K562 (cell line): ENCODE results near the gene XRCC3. TPM values are rescaled to one million over a fixed set of nuclear protein-coding genes. Genes with fewer than 3 reads are reported as not detected.
A peak's percentile ranks its signal among the peaks of the same experiment; 100 is the strongest.

Experiments
- ATAC-seq: fragments of 200-7000 bp; cut with Tn5 transposase; 3 replicates; pipeline ENCODE4 v1.9.1; 2020; ENCODE audit warnings: moderate library complexity
- BruUV-seq: library from RNA; stranded (reverse); fragments of 400-500 nt; replicated peaks from 2 replicates; lab custom pipeline; 2021; lab: Mats Ljungman, UMichigan
- CTCF ChIA-PET: fragments of 300-600 bp; formaldehyde crosslinking; extraction: SDS; loops from one replicate; lab custom pipeline; 2021; ENCODE audit warnings: low intra/inter-chr PET ratio; lab: Yijun Ruan, JAX
- POLR2A ChIA-PET: fragments of 300-600, 350-650 bp; sonication (Branson Sonifier 250); formaldehyde crosslinking; extraction: SDS; loops from one replicate; lab custom pipeline; 2021; ENCODE audit warnings: antibody characterized with exemption, inconsistent platforms; lab: Yijun Ruan, JAX
- DNase-seq, 4 experiments: peaks; one replicate each; pipeline versions ENCODE4 v3.0.0 to v3.0.0-alpha.2; 2011 to 2018; ENCODE audit warnings: low spot score in 3 of 4, mixed read lengths in 3 of 4; ENCODE audit errors: extremely low read depth in 1 of 4
- FAIRE-seq: peaks from 2 replicates; lab custom pipeline; 2011; peaks lifted over from hg19 to GRCh38; lab: Jason Lieb, UNC
- H2AFZ ChIP-seq: 2 replicates; pipeline ENCODE4 v1.6.0; 2011; ENCODE audit warnings: low read depth, low read length, control low read depth, inconsistent platforms
- H3K27ac ChIP-seq: fragments of 200-600 bp; 3 replicates; pipeline ENCODE4 v1.8.0; 2011; ENCODE audit warnings: low read depth, mild to moderate bottlenecking, control low read depth, inconsistent platforms, low read length, moderate library complexity, mixed read lengths; ENCODE audit errors: extremely low read depth
- H3K27me3 ChIP-seq, 2 experiments: fragments of 300-600 bp in 1 of 2; 2 replicates in 1 of 2; 3 replicates in 1 of 2; pipeline versions ENCODE4 v1.6.0 to v1.8.0; 2011; ENCODE audit warnings: inconsistent platforms in 2 of 2, low read length in 2 of 2, mild to moderate bottlenecking in 1 of 2, mixed read lengths in 1 of 2, moderate library complexity in 1 of 2; ENCODE audit not compliant: control insufficient read depth in 2 of 2, insufficient read depth in 2 of 2
- H3K36me3 ChIP-seq: fragments of 300-600 bp; 3 replicates; pipeline ENCODE4 v1.8.0; 2011; ENCODE audit warnings: mild to moderate bottlenecking, low read length, inconsistent platforms; ENCODE audit not compliant: control insufficient read depth, insufficient read depth
- H3K4me1 ChIP-seq, 2 experiments: fragments of 200-600 bp in 1 of 2; replicated peaks in 1 of 2; 2 replicates in 1 of 2; 3 replicates in 1 of 2; pipeline versions ENCODE4 v1.5.1 to v1.8.0; 2011; ENCODE audit warnings: inconsistent platforms in 2 of 2, low read length in 2 of 2, mild to moderate bottlenecking in 1 of 2, mixed read lengths in 1 of 2, moderate library complexity in 1 of 2; ENCODE audit not compliant: control insufficient read depth in 2 of 2, insufficient read depth in 2 of 2
- H3K4me2 ChIP-seq: 2 replicates; pipeline ENCODE4 v1.6.1; 2011; ENCODE audit warnings: low read length, control low read depth, inconsistent platforms, mixed read lengths; ENCODE audit not compliant: insufficient read depth
- H3K4me3 ChIP-seq: fragments of 200-600 bp; sonication (generic), shearing (Covaris generic); 2 replicates; pipeline ENCODE4 v1.5.1; 2016; ENCODE audit warnings: control low read depth, inconsistent platforms
- H3K79me2 ChIP-seq: fragments of 200-600 bp; 3 replicates; pipeline ENCODE4 v1.8.0; 2011; ENCODE audit warnings: low read length, inconsistent platforms; ENCODE audit not compliant: control insufficient read depth, insufficient read depth
- H3K9ac ChIP-seq, 2 experiments: 2 replicates each; pipeline versions ENCODE4 v1.6.0 to v1.6.1; 2011; ENCODE audit warnings: low read depth in 2 of 2, low read length in 2 of 2, control low read depth in 1 of 2, inconsistent platforms in 1 of 2, mild to moderate bottlenecking in 1 of 2, mixed read lengths in 1 of 2; ENCODE audit not compliant: insufficient read depth in 1 of 2
- H3K9me1 ChIP-seq: one replicate; pipeline ENCODE4 v1.6.0; 2011; ENCODE audit warnings: inconsistent platforms, mild to moderate bottlenecking, low read length, moderate library complexity; ENCODE audit not compliant: control insufficient read depth, insufficient read depth
- H3K9me3 ChIP-seq: replicated peaks from 2 replicates; pipeline ENCODE4 v1.5.1; 2011; ENCODE audit warnings: low read depth, low read length, inconsistent platforms; ENCODE audit not compliant: control insufficient read depth, insufficient read depth
- H4K20me1 ChIP-seq: replicated peaks from 2 replicates; pipeline ENCODE4 v1.6.1; 2011; ENCODE audit warnings: low read length, inconsistent platforms, mixed read lengths; ENCODE audit not compliant: control insufficient read depth, insufficient read depth
- ESRRB ChIP-seq: fragments of 250-450 bp; sonication (Bioruptor Pico); IDR thresholded peaks from 2 replicates; pipeline ENCODE4 v1.5.0; 2020; ENCODE audit warnings: mild to moderate bottlenecking, moderate library complexity, borderline replicate concordance
- ETV1 ChIP-seq: fragments of 450-650 bp; conservative IDR thresholded peaks from 2 replicates; pipeline ENCODE4 v1.6.1; 2016; ENCODE audit warnings: missing genetic modification characterization, control low read depth, low read depth, missing compliant biosample characterization
- FOXJ2 ChIP-seq: fragments of 200-800 bp; sonication (Bioruptor generic); IDR thresholded peaks from 2 replicates; pipeline ENCODE4 v1.6.1; 2016; ENCODE audit warnings: missing genetic modification characterization, missing compliant biosample characterization
- KDM1A ChIP-seq, 2 experiments: fragments of 450-650 bp; IDR thresholded peaks; 2 replicates each; pipeline ENCODE4 v1.6.1; 2016; ENCODE audit warnings: mild to moderate bottlenecking in 2 of 2
- LARP7 ChIP-seq: fragments of 450-650 bp; IDR thresholded peaks from 2 replicates; pipeline ENCODE4 v1.6.1; 2016
- TAF9B ChIP-seq: fragments of 450-650 bp; IDR thresholded peaks from 2 replicates; pipeline ENCODE4 v1.6.1; 2018; ENCODE audit warnings: mild to moderate bottlenecking; ENCODE audit not compliant: partially characterized antibody
- ZBTB7A ChIP-seq: IDR thresholded peaks from 2 replicates; pipeline ENCODE4 v1.6.1; 2011; ENCODE audit warnings: low read depth, mild to moderate bottlenecking, low read length, moderate library complexity, borderline replicate concordance; ENCODE audit not compliant: control insufficient read depth
- ZNF354B ChIP-seq: fragments of 250-450 bp; sonication (Bioruptor Pico); IDR thresholded peaks from 2 replicates; pipeline ENCODE4 v1.4.0; 2020
- WGBS: fragments of 100-300 bp; shearing (Covaris generic); methylation state at CpG from one replicate; pipeline ENCODE4 v1.1.6; 2016; ENCODE audit warnings: low coverage, mixed read lengths; ENCODE audit not compliant: insufficient coverage; ENCODE audit errors: missing lambda C conversion rate; 5-methylcytosine and 5-hydroxymethylcytosine counted together
- in situ Hi-C: fragments of 300-500 bp; cut with MboI; formaldehyde crosslinking; loops from 4 replicates; pipeline ENCODE4 v1.15.0; 2018; ENCODE audit warnings: inconsistent platforms, mixed read lengths
- intact Hi-C: fragments of 100-400 bp; cut with micrococcal nuclease; formaldehyde crosslinking; loops from 2 replicates; pipeline ENCODE4 v1.14.2; 2022
- polyA plus RNA-seq, 8 experiments: library from polyadenylated mRNA; depleted of rRNA in 4 of 8; stranded (reverse) in 5 of 8; unstranded in 3 of 8; fragments of >200 nt; fragmentation: Nextera tagmentation in 2 of 8; fragmentation: Illumina TruSeq in 1 of 8; extraction: Ambion mirVana in 2 of 8; extraction: Trizol in 1 of 8; gene quantifications; 2 replicates each; pipeline versions ENCODE4 v1.2.1 to v1.2.3, GENCODE V29; 2011 to 2014; ENCODE audit warnings: inconsistent platforms in 1 of 8, missing spikeins in 1 of 8
- total RNA-seq, 7 experiments: library from RNA; depleted of rRNA in 6 of 7; stranded (reverse); fragments of >200 nt in 6 of 7; fragmentation: Illumina TruSeq in 2 of 7; extraction: Trizol in 2 of 7; gene quantifications; 2 replicates each; pipeline versions ENCODE4 v1.2.1 to v1.2.3, GENCODE V29; 2011 to 2021; ENCODE audit warnings: low replicate concordance in 1 of 7
- TF ChIP-seq, protein P1 (sequence below): sonication (generic); formaldehyde crosslinking; IDR thresholded peaks from 2 replicates; pipeline ENCODE4 v1.8.0; 2023; ENCODE audit warnings: missing genetic modification reagents, mild to moderate bottlenecking, borderline replicate concordance
- TF ChIP-seq, protein P2 (sequence below), 2 experiments: IDR thresholded peaks; 2 replicates each; pipeline ENCODE4 v1.6.1; 2011; ENCODE audit warnings: borderline replicate concordance in 1 of 2, control low read depth in 1 of 2, low read depth in 1 of 2, low read length in 1 of 2, mild to moderate bottlenecking in 1 of 2, mixed read lengths in 1 of 2, moderate library complexity in 1 of 2; ENCODE audit not compliant: insufficient read depth in 1 of 2, insufficient read length in 1 of 2, poor library complexity in 1 of 2, severe bottlenecking in 1 of 2; ENCODE audit errors: extremely low read depth in 1 of 2
- TF ChIP-seq, protein P3 (sequence below): fragments of 450-650 bp; formaldehyde crosslinking; conservative IDR thresholded peaks from 2 replicates; pipeline ENCODE4 v1.4.0; 2022; ENCODE audit warnings: mild to moderate bottlenecking, missing genetic modification characterization
- TF ChIP-seq, protein P4 (sequence below), 2 experiments: fragments of 450-650 bp; conservative IDR thresholded peaks; 2 replicates each; pipeline ENCODE4 v1.6.1; 2017; ENCODE audit warnings: mild to moderate bottlenecking in 2 of 2, moderate library complexity in 2 of 2

Gene XRCC3
- total and polyA plus RNA-seq, 9 of the 15 experiments (the other 6 are each of a cell fraction or from before 2014, with no cell fraction given) = 0.34 to 59.3 (median 30.3) TPM

DNA sequence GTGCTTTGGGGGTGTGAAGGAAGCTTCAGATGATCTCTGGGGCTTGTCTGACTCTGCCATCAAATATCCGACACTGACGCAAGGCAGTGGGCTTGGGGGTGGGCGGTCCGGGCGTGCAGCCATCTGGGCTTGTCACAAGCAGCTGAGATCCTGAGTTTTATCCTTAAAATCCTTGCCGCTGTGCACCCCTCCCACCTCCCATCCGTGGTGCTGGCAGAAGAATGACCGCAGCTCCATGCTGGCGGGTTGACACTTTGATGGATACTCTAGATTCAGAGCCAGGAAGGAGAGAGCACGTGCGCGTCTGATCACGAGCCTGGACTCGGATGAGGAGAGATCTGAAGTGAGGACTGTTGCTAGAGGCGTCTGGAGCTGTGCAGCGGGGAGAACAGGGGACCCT is 3.3 kb upstream of the XRCC3 start:
- BruUV-seq = no TSS peak
- WGBS = 37% methylated on average over 13 of the region's 16 CpGs
- TF ChIP-seq KDM1A (IDR thresholded peaks at IDR 0.05) (no peak), ESRRB (CRISPR knock-in tag) (no peak), ZNF354B (CRISPR knock-in tag) (no peak), ETV1 (no peak), FOXJ2 (tag) (no peak), LARP7 (no peak), TAF9B (no peak), ZBTB7A (no peak)
- TF ChIP-seq, protein P1, sequence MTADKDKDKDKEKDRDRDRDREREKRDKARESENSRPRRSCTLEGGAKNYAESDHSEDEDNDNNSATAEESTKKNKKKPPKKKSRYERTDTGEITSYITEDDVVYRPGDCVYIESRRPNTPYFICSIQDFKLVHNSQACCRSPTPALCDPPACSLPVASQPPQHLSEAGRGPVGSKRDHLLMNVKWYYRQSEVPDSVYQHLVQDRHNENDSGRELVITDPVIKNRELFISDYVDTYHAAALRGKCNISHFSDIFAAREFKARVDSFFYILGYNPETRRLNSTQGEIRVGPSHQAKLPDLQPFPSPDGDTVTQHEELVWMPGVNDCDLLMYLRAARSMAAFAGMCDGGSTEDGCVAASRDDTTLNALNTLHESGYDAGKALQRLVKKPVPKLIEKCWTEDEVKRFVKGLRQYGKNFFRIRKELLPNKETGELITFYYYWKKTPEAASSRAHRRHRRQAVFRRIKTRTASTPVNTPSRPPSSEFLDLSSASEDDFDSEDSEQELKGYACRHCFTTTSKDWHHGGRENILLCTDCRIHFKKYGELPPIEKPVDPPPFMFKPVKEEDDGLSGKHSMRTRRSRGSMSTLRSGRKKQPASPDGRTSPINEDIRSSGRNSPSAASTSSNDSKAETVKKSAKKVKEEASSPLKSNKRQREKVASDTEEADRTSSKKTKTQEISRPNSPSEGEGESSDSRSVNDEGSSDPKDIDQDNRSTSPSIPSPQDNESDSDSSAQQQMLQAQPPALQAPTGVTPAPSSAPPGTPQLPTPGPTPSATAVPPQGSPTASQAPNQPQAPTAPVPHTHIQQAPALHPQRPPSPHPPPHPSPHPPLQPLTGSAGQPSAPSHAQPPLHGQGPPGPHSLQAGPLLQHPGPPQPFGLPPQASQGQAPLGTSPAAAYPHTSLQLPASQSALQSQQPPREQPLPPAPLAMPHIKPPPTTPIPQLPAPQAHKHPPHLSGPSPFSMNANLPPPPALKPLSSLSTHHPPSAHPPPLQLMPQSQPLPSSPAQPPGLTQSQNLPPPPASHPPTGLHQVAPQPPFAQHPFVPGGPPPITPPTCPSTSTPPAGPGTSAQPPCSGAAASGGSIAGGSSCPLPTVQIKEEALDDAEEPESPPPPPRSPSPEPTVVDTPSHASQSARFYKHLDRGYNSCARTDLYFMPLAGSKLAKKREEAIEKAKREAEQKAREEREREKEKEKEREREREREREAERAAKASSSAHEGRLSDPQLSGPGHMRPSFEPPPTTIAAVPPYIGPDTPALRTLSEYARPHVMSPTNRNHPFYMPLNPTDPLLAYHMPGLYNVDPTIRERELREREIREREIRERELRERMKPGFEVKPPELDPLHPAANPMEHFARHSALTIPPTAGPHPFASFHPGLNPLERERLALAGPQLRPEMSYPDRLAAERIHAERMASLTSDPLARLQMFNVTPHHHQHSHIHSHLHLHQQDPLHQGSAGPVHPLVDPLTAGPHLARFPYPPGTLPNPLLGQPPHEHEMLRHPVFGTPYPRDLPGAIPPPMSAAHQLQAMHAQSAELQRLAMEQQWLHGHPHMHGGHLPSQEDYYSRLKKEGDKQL = no peak
- TF ChIP-seq, protein P2, sequence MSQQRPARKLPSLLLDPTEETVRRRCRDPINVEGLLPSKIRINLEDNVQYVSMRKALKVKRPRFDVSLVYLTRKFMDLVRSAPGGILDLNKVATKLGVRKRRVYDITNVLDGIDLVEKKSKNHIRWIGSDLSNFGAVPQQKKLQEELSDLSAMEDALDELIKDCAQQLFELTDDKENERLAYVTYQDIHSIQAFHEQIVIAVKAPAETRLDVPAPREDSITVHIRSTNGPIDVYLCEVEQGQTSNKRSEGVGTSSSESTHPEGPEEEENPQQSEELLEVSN (IDR thresholded peaks at IDR 0.05; ENCODE audit: borderline replicate concordance in 1 of 2, extremely low read depth in 1 of 2, insufficient read depth in 1 of 2, insufficient read length in 1 of 2, low read depth in 1 of 2, low read length in 1 of 2, poor library complexity in 1 of 2, severe bottlenecking in 1 of 2) = peak in 1 of 2 experiments; percentile 9
- TF ChIP-seq, protein P3, sequence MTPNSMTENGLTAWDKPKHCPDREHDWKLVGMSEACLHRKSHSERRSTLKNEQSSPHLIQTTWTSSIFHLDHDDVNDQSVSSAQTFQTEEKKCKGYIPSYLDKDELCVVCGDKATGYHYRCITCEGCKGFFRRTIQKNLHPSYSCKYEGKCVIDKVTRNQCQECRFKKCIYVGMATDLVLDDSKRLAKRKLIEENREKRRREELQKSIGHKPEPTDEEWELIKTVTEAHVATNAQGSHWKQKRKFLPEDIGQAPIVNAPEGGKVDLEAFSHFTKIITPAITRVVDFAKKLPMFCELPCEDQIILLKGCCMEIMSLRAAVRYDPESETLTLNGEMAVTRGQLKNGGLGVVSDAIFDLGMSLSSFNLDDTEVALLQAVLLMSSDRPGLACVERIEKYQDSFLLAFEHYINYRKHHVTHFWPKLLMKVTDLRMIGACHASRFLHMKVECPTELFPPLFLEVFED = no peak
- TF ChIP-seq, protein P4, sequence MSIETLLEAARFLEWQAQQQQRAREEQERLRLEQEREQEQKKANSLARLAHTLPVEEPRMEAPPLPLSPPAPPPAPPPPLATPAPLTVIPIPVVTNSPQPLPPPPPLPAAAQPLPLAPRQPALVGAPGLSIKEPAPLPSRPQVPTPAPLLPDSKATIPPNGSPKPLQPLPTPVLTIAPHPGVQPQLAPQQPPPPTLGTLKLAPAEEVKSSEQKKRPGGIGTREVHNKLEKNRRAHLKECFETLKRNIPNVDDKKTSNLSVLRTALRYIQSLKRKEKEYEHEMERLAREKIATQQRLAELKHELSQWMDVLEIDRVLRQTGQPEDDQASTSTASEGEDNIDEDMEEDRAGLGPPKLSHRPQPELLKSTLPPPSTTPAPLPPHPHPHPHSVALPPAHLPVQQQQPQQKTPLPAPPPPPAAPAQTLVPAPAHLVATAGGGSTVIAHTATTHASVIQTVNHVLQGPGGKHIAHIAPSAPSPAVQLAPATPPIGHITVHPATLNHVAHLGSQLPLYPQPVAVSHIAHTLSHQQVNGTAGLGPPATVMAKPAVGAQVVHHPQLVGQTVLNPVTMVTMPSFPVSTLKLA (conservative IDR thresholded peaks at IDR 0.05) = peak; percentile 30 to 58; a peak in 1 of 4 replicates

More for the DNA sequence above, 3.3 kb upstream of the XRCC3 start:
- no peaks in the 10 kb centered on the region for H3K9me1 ChIP-seq
- ChIA-PET POLR2A (interaction anchor here (0.9 kb wide), 1 partner anchor 18 kb away, joined by 3 read pairs; no protein-coding TSS in a partner anchor), CTCF (no interaction called here)
- no peaks in the 10 kb centered on the region for H3K27me3 ChIP-seq
- H3K4me3 ChIP-seq = no peak overlapping the region
- intact Hi-C loops = no loop called here
- ATAC-seq (no peak), DNase-seq (peak in 1 of 4 experiments; percentile 47), FAIRE-seq (peak; percentile 32)
- H3K4me2 ChIP-seq = no peak overlapping the region
- in situ Hi-C loops = no loop called here
- no peak overlapping the region for H2AFZ ChIP-seq
- H3K9me3 ChIP-seq = no peaks in the 10 kb centered on the region
- H3K4me1 ChIP-seq = peaks cover 27 to 47% of the 10 kb centered on the region in 2 experiments; a peak in 4 of 5 replicates
- H4K20me1 ChIP-seq = 0 out of 2 replicates have a peak, but pooled peaks cover 5% of the 10 kb centered on the region
- peaks cover 90% of the 10 kb centered on the region for H3K79me2 ChIP-seq
- H3K9ac ChIP-seq = peak overlapping the region in 1 of 2 experiments; percentile 79; a peak in 2 of 4 replicates
- H3K27ac ChIP-seq = no peak overlapping the region
- peaks cover 21% of the 10 kb centered on the region; the same call in 2 of the 3 replicates for H3K36me3 ChIP-seq
